ENCODE data around the gene SLC25A12. TPM values are rescaled to one million over a fixed set of nuclear protein-coding genes. Genes with fewer than 3 reads are reported as not detected.
A peak's percentile ranks its signal among the peaks of the same experiment; 100 is the strongest.

SLC25A12 gene
- total RNA-seq, 4 donors from 2014 or later = 9.1 to 27.3 (median 17.8) TPM

DNA sequence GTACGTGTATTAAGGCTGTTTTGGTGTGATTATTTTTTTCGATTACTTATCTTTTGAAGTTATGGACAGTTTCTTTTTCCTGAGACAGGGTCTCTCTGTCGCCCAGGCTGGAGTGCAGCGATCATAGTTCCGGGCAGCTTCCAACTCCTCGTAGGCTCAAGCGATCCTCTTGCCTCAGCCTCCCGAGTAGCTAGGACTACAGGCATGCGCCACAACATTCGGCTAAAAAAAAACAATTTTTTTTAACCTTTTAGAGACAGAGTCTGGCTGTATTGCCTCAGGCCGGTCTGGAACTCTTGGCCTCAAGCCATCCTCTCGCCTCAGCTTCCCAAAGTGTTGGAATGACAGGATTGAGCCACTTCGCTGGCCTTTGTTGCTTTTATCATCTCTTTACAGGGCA is 29.2 kb upstream of the SLC25A12 start:
- ATAC-seq (ENCODE audit: low FRiP score) (no peak), DNase-seq (ENCODE audit: low spot score) (no peak)
- TF ChIP-seq, protein P1, sequence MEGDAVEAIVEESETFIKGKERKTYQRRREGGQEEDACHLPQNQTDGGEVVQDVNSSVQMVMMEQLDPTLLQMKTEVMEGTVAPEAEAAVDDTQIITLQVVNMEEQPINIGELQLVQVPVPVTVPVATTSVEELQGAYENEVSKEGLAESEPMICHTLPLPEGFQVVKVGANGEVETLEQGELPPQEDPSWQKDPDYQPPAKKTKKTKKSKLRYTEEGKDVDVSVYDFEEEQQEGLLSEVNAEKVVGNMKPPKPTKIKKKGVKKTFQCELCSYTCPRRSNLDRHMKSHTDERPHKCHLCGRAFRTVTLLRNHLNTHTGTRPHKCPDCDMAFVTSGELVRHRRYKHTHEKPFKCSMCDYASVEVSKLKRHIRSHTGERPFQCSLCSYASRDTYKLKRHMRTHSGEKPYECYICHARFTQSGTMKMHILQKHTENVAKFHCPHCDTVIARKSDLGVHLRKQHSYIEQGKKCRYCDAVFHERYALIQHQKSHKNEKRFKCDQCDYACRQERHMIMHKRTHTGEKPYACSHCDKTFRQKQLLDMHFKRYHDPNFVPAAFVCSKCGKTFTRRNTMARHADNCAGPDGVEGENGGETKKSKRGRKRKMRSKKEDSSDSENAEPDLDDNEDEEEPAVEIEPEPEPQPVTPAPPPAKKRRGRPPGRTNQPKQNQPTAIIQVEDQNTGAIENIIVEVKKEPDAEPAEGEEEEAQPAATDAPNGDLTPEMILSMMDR (IDR thresholded peaks at IDR 0.05) = no peak

DNA sequence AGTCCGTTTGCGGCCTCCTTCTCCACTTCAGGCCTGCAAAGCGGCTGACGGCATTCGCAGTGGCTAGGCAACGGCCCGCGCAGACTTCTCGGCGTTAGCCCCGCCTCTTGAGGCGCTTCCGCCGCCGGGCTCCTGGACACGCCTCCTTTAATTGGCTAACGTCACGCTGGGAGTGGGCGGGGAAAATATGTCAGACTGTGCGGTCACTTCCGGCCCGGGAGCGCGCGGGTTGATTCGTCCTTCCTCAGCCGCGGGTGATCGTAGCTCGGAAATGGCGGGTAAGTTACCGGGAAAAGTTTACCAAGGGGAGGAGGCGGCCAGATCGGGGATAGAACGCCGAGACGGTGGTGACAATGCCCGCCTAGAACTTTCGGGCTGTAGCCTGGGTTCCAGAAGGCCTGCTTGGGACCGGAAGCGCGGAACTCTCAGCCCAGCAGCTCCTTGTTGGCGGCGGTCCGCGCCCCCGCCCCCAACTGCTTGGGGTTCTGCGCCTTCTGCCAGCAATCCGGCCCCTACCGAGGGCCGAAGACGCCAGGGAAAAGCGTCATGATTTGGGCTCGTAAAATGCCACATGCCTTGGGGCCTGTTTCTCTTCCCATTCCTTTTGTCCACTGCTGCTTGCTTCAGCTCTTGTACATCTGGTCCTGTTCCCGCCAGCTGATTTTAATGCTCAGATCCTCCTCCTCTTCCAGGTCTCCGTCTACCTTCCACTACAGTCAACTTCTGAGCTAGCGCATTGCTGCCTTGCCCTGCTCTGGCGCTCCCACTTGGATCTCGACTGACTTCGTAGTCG is 28.4 kb upstream of the SLC25A12 start, which contains the start of gene HAT1:
Gene HAT1, plus strand, starts transcription at position 232 of the 793 bp plus-strand sequence. Its CDS starts 40 bp downstream, at position 272.
- TF ChIP-seq, protein P1 (IDR thresholded peaks at IDR 0.05) = no peak
- ATAC-seq (ENCODE audit: low FRiP score) (peak; percentile 99), DNase-seq (ENCODE audit: low spot score) (peak; percentile 95)

DNA sequence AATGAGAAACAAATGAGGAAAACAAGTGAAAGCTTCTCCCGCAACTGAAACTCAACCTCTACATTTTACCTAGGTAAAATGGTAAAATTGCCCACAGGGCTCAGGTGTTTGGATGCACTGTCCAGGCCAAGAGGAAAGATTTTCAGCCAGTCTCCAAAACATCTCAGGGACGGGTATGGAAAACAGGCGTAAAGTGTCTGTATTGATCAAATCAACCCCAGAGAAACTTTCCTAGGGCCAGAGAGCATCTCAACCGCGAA is 27.9 kb upstream of the SLC25A12 start:
- no peak for DNase-seq (ENCODE audit: low spot score)
- ATAC-seq (ENCODE audit: low FRiP score) = no peak
- TF ChIP-seq, protein P1 (IDR thresholded peaks at IDR 0.05) = no peak

DNA sequence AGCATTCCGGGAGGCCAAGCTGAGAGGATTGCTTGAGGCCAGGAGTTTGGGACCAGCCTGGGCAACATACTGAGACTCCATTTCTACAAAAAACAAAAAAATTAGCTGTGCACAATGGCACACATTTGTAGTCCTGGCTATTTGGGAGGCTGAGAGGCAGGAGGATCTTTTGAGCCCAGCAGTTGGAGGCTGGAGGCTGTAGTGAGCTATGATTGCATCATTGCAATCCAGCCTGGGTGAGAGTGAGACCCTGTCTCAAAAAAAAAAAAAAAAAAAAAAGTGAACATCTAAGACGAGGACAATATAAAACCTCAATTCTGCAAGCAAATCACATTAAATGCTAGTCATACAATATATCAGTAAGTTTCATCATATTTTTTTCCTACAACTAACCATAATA is 25.4 kb upstream of the SLC25A12 start:
- ATAC-seq (ENCODE audit: low FRiP score) = no peak
- TF ChIP-seq, protein P1 (IDR thresholded peaks at IDR 0.05) = no peak

DNA sequence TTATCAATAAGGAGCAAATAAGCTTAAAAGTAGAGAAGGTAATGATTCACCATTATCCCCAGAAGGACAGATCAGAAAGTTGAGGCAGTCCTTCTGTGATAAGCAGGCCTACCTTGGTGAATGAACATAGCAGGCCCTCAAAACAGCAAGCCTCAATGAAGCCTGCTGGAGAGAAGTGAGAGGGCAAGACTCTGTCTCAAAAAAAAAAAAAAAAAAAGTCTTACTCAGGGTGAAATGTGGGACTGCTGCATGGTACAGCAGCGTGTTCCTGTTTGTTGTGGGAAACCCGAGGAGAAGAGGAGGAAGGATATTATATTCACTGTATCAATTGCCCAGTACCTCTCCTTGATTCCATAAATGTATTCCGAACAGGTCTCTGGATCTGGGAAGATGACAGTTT is 19.5 kb upstream of the SLC25A12 start:
- TF ChIP-seq, protein P1 (IDR thresholded peaks at IDR 0.05) = no peak
- ATAC-seq (ENCODE audit: low FRiP score) = no peak

More for the DNA sequence above, 25.4 kb upstream of the SLC25A12 start:
- no peak for DNase-seq (ENCODE audit: low spot score)

DNA sequence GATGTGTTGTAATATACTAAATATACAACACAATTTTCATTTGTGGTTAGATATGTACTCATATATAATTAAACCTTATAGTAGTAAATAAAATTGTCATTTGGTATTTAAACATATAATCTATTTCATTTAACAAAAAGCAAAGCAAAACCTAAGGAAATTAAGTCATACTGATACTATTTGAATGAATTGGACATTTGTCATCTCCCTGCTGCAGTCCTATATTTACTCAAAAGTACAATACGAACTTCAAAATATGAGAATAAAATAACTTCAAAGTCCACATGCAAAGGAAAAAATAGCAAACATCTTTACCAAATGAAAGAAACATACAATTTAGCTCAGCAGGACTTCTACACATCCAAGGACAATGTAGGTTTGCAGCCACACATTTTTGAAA is 16.4 kb upstream of the SLC25A12 start:
- TF ChIP-seq, protein P1 (IDR thresholded peaks at IDR 0.05) = no peak
- ATAC-seq (ENCODE audit: low FRiP score) = no peak
- no peak for DNase-seq (ENCODE audit: low spot score)

More for the DNA sequence above, 19.5 kb upstream of the SLC25A12 start:
- DNase-seq (ENCODE audit: low spot score) = no peak

DNA sequence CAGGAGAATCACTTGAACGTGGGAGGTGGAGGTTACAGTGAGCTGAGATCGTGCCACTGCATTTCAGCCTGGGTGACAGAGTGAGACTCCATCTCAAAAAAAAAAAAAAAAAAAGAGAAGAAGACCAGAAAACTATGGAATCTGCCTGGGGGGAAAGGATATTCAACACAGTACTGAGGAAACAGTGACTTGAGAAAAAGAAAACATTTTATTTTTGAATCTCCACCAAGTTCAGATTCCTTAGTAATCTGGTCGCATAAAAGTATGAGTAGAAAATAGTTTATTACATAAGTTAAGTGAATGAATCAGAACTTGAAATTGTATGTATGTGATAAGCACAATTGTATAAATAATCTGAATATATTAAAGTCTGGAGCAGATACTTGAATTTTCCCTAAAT is 15.2 kb upstream of the SLC25A12 start:
- no peak for DNase-seq (ENCODE audit: low spot score)

More for the DNA sequence above, 15.2 kb upstream of the SLC25A12 start:
- TF ChIP-seq, protein P1 (IDR thresholded peaks at IDR 0.05) = no peak
- no peak for ATAC-seq (ENCODE audit: low FRiP score)

All from omental fat pad (tissue), 4 donors.